ENCODE data around the gene BCL2L15. TPM values are rescaled to one million over a fixed set of nuclear protein-coding genes. Genes with fewer than 3 reads are reported as not detected.

BCL2L15 gene
- total RNA-seq, 2 experiments from 2014 or later = 1.6 to 2.9 TPM

GRCh38 chr1:113904293-113904673 is 16.9 kb upstream of the BCL2L15 start:
- ChIA-PET CTCF (interaction anchor here (0.7 to 6.0 kb wide), 19 partner anchors 11 to 379 kb away, joined by 3 to 90 read pairs (median 4); partner anchors contain the start of gene HIPK1), POLR2A (interaction anchor here (0.7 to 9.3 kb wide), 24 partner anchors 9 to 145 kb away, joined by 3 to 268 read pairs (median 7); partner anchors contain the start of genes BCL2L15, HIPK1, PHTF1 and RSBN1)
- H3K36me3 Mint-ChIP-seq (ENCODE audit: low read depth) = peaks cover 61% of the 10 kb centered on the region
- no peak for DNase-seq
- H3K4me1 Mint-ChIP-seq = peaks cover 67% of the 10 kb centered on the region
- H3K27me3 Mint-ChIP-seq = no peaks in the 10 kb centered on the region
- peak overlapping the region; percentile 93 for H3K4me3 Mint-ChIP-seq
- H3K27ac Mint-ChIP-seq = peak overlapping the region; percentile 89
- H3K9me3 Mint-ChIP-seq = no peaks in the 10 kb centered on the region

- peaks cover 69% of the 10 kb centered on the region for H3K4me1 Mint-ChIP-seq
- H3K36me3 Mint-ChIP-seq (ENCODE audit: low read depth) = peaks cover 63% of the 10 kb centered on the region
- CTCF ChIA-PET = interaction anchor here (0.7 to 6.0 kb wide), 20 partner anchors 10 to 379 kb away, joined by 3 to 90 read pairs (median 4); partner anchors contain the start of gene HIPK1
- peak overlapping the region; percentile 89 for H3K27ac Mint-ChIP-seq
- no peaks in the 10 kb centered on the region for H3K27me3 Mint-ChIP-seq
- no peak for DNase-seq
- H3K9me3 Mint-ChIP-seq = no peaks in the 10 kb centered on the region
- peak overlapping the region; percentile 93 for H3K4me3 Mint-ChIP-seq
- POLR2A ChIA-PET = interaction anchor here (0.7 to 9.3 kb wide), 24 partner anchors 9 to 144 kb away, joined by 3 to 268 read pairs (median 7); partner anchors contain the start of genes BCL2L15, HIPK1, PHTF1 and RSBN1
These were observed 16.3 kb upstream of the BCL2L15 start for GRCh38 chr1:113903501-113904292.

GRCh38 chr1:113901191-113901590 is 13.8 kb upstream of the BCL2L15 start:
- Mint-ChIP-seq H3K27ac (peak overlapping the region; percentile 70), H3K36me3 (ENCODE audit: low read depth) (peaks cover 68% of the 10 kb centered on the region), H3K4me3 (no peak overlapping the region), H3K4me1 (peaks cover 61% of the 10 kb centered on the region), H3K27me3 (no peaks in the 10 kb centered on the region), H3K9me3 (no peaks in the 10 kb centered on the region)
- CTCF ChIA-PET = interaction anchor here (2.1 to 2.2 kb wide), 2 partner anchors 30 to 65 kb away, joined by 6 to 7 read pairs; no protein-coding TSS in a partner anchor
- DNase-seq = no peak
- POLR2A ChIA-PET = interaction anchor here (0.9 to 6.2 kb wide), 6 partner anchors 27 to 89 kb away, joined by 3 to 87 read pairs (median 3); partner anchors contain the start of gene RSBN1

GRCh38 chr1:113899111-113899510 is 11.7 kb upstream of the BCL2L15 start:
- Mint-ChIP-seq H3K4me1 (peaks cover 60% of the 10 kb centered on the region), H3K4me3 (no peak overlapping the region), H3K27ac (no peak overlapping the region), H3K36me3 (ENCODE audit: low read depth) (peaks cover 88% of the 10 kb centered on the region), H3K27me3 (no peaks in the 10 kb centered on the region), H3K9me3 (no peaks in the 10 kb centered on the region)
- no peak for DNase-seq
- ChIA-PET POLR2A (interaction anchor here (1.9 kb wide), 1 partner anchor 19 kb away, joined by 3 read pairs; no protein-coding TSS in a partner anchor), CTCF (interaction anchor here (1.0 to 1.3 kb wide), 2 partner anchors 10 to 23 kb away, joined by 3 to 4 read pairs; no protein-coding TSS in a partner anchor)

GRCh38 chr1:113898241-113898814 is 10.9 kb upstream of the BCL2L15 start:
- POLR2A ChIA-PET = no interaction called here
- no peak for DNase-seq
- no peaks in the 10 kb centered on the region for H3K27me3 Mint-ChIP-seq
- peaks cover 91% of the 10 kb centered on the region for H3K36me3 Mint-ChIP-seq (ENCODE audit: low read depth)
- H3K9me3 Mint-ChIP-seq = no peaks in the 10 kb centered on the region
- H3K27ac Mint-ChIP-seq = peak overlapping the region; percentile 31
- CTCF ChIA-PET = interaction anchor here (1.0 kb wide), 1 partner anchor 22 kb away, joined by 3 read pairs; no protein-coding TSS in a partner anchor
- peaks cover 56% of the 10 kb centered on the region for H3K4me1 Mint-ChIP-seq
- no peak overlapping the region for H3K4me3 Mint-ChIP-seq

GRCh38 chr1:113895961-113896360 is 8.6 kb upstream of the BCL2L15 start:
- DNase-seq = no peak
- ChIA-PET CTCF (interaction anchor here (1.2 to 1.4 kb wide), 4 partner anchors 9 to 61 kb away, joined by 3 to 4 read pairs (median 4); partner anchors contain the start of gene BCL2L15), POLR2A (interaction anchor here (0.8 to 1.6 kb wide), 2 partner anchors 21 to 34 kb away, joined by 4 read pairs; no protein-coding TSS in a partner anchor)
- Mint-ChIP-seq H3K4me1 (peaks cover 33% of the 10 kb centered on the region), H3K27me3 (no peaks in the 10 kb centered on the region), H3K36me3 (ENCODE audit: low read depth) (peaks cover 70% of the 10 kb centered on the region), H3K9me3 (no peaks in the 10 kb centered on the region), H3K27ac (no peak overlapping the region), H3K4me3 (no peak overlapping the region)

- peaks cover 28% of the 10 kb centered on the region for H3K4me1 Mint-ChIP-seq
- peaks cover 61% of the 10 kb centered on the region for H3K36me3 Mint-ChIP-seq (ENCODE audit: low read depth)
- CTCF ChIA-PET = interaction anchor here (1.2 to 1.4 kb wide), 2 partner anchors 8 to 11 kb away, joined by 3 to 4 read pairs; partner anchors contain the start of gene BCL2L15
- no peak for DNase-seq
- no peak overlapping the region for H3K27ac Mint-ChIP-seq
- no peak overlapping the region for H3K4me3 Mint-ChIP-seq
- no peaks in the 10 kb centered on the region for H3K27me3 Mint-ChIP-seq
- no peaks in the 10 kb centered on the region for H3K9me3 Mint-ChIP-seq
- POLR2A ChIA-PET = interaction anchor here (0.8 to 0.9 kb wide), 2 partner anchors 9 to 21 kb away, joined by 3 to 4 read pairs; partner anchors contain the start of genes AP4B1 and DCLRE1B
These were observed 7.7 kb upstream of the BCL2L15 start for GRCh38 chr1:113895098-113895497.

- CTCF ChIA-PET = interaction anchor here (0.7 to 1.2 kb wide), 3 partner anchors 9 to 47 kb away, joined by 3 to 5 read pairs (median 4); partner anchors contain the start of gene AP4B1
- no peak overlapping the region for H3K27ac Mint-ChIP-seq
- POLR2A ChIA-PET = interaction anchor here (1.2 to 2.1 kb wide), 2 partner anchors 11 kb away, joined by 4 to 10 read pairs; partner anchors contain the start of gene AP4B1
- H3K36me3 Mint-ChIP-seq (ENCODE audit: low read depth) = peaks cover 46% of the 10 kb centered on the region
- no peaks in the 10 kb centered on the region for H3K9me3 Mint-ChIP-seq
- no peak for DNase-seq
- peaks cover 14% of the 10 kb centered on the region for H3K4me1 Mint-ChIP-seq
- no peaks in the 10 kb centered on the region for H3K27me3 Mint-ChIP-seq
- no peak overlapping the region for H3K4me3 Mint-ChIP-seq
These were observed 5.9 kb upstream of the BCL2L15 start for GRCh38 chr1:113893267-113893666.

GRCh38 chr1:113891631-113892220 is 4.3 kb upstream of the BCL2L15 start:
- ChIA-PET POLR2A (interaction anchor here (1.1 kb wide), 1 partner anchor 12 kb away, joined by 4 read pairs; no protein-coding TSS in a partner anchor), CTCF (interaction anchor here (0.6 kb wide), 2 partner anchors 12 to 22 kb away, joined by 3 to 5 read pairs; no protein-coding TSS in a partner anchor)
- Mint-ChIP-seq H3K9me3 (no peaks in the 10 kb centered on the region), H3K27ac (no peak overlapping the region), H3K36me3 (ENCODE audit: low read depth) (peaks cover 36% of the 10 kb centered on the region), H3K4me3 (no peak overlapping the region), H3K27me3 (no peaks in the 10 kb centered on the region), H3K4me1 (peaks cover 18% of the 10 kb centered on the region)
- no peak for DNase-seq

- no peak overlapping the region for H3K27ac Mint-ChIP-seq
- ChIA-PET CTCF (interaction anchor here (0.6 to 1.3 kb wide), 6 partner anchors 13 to 1134 kb away, joined by 3 to 7 read pairs (median 4); no protein-coding TSS in a partner anchor), POLR2A (interaction anchor here (1.1 kb wide), 1 partner anchor 13 kb away, joined by 4 read pairs; no protein-coding TSS in a partner anchor)
- no peak overlapping the region for H3K4me3 Mint-ChIP-seq
- H3K36me3 Mint-ChIP-seq (ENCODE audit: low read depth) = peaks cover 31% of the 10 kb centered on the region
- no peaks in the 10 kb centered on the region for H3K27me3 Mint-ChIP-seq
- no peak for DNase-seq
- no peaks in the 10 kb centered on the region for H3K9me3 Mint-ChIP-seq
- H3K4me1 Mint-ChIP-seq = peaks cover 22% of the 10 kb centered on the region
These were observed 3.4 kb upstream of the BCL2L15 start for GRCh38 chr1:113890816-113891215.

GRCh38 chr1:113886417-113887401 is 672 bp downstream of the BCL2L15 start:
- Mint-ChIP-seq H3K4me1 (peaks cover 27% of the 10 kb centered on the region), H3K27ac (no peak overlapping the region), H3K9me3 (no peaks in the 10 kb centered on the region), H3K4me3 (no peak overlapping the region), H3K27me3 (no peaks in the 10 kb centered on the region), H3K36me3 (ENCODE audit: low read depth) (peaks cover 17% of the 10 kb centered on the region)
- ChIA-PET CTCF (interaction anchor here (1.3 kb wide), 2 partner anchors 9 to 11 kb away, joined by 3 to 4 read pairs; no protein-coding TSS in a partner anchor), POLR2A (interaction anchor here (1.1 to 3.8 kb wide), 4 partner anchors 11 to 44 kb away, joined by 3 to 18 read pairs (median 6); partner anchors contain the start of gene AP4B1)
- DNase-seq = no peak

Data from activated CD4-positive, alpha-beta memory T cell treated with anti-CD3 and anti-CD28 coated beads, Interleukin-2, amount 10 ng/mL, durations not matched to agents 7 days and 5 days (primary cell).